B cell (primary cell): Measurements from ENCODE around the gene LRP6. TPM values are rescaled to one million over a fixed set of nuclear protein-coding genes. Genes with fewer than 3 reads are reported as not detected.

Source experiments
- ATAC-seq: fragments of 200-7000 bp; cut with Tn5 transposase; one replicate; pipeline ENCODE4 v1.10.0; 2021; ENCODE audit warnings: low read depth, mild to moderate bottlenecking, moderate number of reproducible peaks, moderate library complexity
- CTCF ChIA-PET: fragments of 350-600 bp; sonication (Branson Sonifier 250); formaldehyde crosslinking; loops from one replicate; lab custom pipeline; 2021; ENCODE audit warnings: antibody characterized with exemption, inconsistent platforms; lab: Charles Lee
- POLR2A ChIA-PET: fragments of 350-600 bp; sonication (Branson Sonifier 250); formaldehyde crosslinking; loops from one replicate; lab custom pipeline; 2021; ENCODE audit warnings: antibody characterized with exemption; lab: Charles Lee
- DNase-seq: peaks from one replicate; pipeline ENCODE4 v3.0.0; 2013
- H2AFZ ChIP-seq: 2 replicates; pipeline ENCODE4 v1.6.1; 2012; ENCODE audit warnings: mild to moderate bottlenecking, low read depth, low read length; ENCODE audit not compliant: insufficient read depth, poor library complexity, severe bottlenecking
- H3K27ac ChIP-seq, 2 donors: 1 replicate in 1 of 2; 2 replicates in 1 of 2; pipeline ENCODE4 v1.5.1; 2012 to 2013; ENCODE audit warnings: low read length in 2 of 2, mild to moderate bottlenecking in 2 of 2, moderate library complexity in 1 of 2
- H3K27me3 ChIP-seq, 4 experiments: fragments of 200-600 bp in 1 of 4; sonication (generic) in 1 of 4; replicated peaks in 1 of 4; 1 replicate in 2 of 4; 2 replicates in 2 of 4; pipeline versions ENCODE4 v1.6.1 to v1.7.0; 2013 to 2016; ENCODE audit warnings: low read length in 3 of 4, mild to moderate bottlenecking in 2 of 4, mixed read lengths in 1 of 4, moderate library complexity in 1 of 4; ENCODE audit not compliant: insufficient read depth in 4 of 4, control insufficient read depth in 3 of 4; ENCODE audit errors: control extremely low read depth in 1 of 4
- H3K36me3 ChIP-seq, 2 experiments: replicated peaks in 1 of 2; 1 replicate in 1 of 2; 2 replicates in 1 of 2; pipeline versions ENCODE4 v1.6.1 to v1.7.1; 2013; ENCODE audit warnings: low read length in 1 of 2; ENCODE audit not compliant: insufficient read depth in 2 of 2, control insufficient read depth in 1 of 2; ENCODE audit errors: control extremely low read depth in 1 of 2, extremely low read depth in 1 of 2
- H3K4me1 ChIP-seq, 2 donors: fragments of 200-600 bp in 1 of 2; sonication (generic) in 1 of 2; 1 replicate in 1 of 2; 2 replicates in 1 of 2; pipeline versions ENCODE4 v1.5.1 to v1.6.1; 2013 to 2017; ENCODE audit warnings: low read length in 2 of 2; ENCODE audit not compliant: control insufficient read depth in 2 of 2, insufficient read depth in 2 of 2
- H3K4me2 ChIP-seq: replicated peaks from 2 replicates; pipeline ENCODE3; 2012; ENCODE audit warnings: mild to moderate bottlenecking, low read depth, low read length; ENCODE audit not compliant: poor library complexity, severe bottlenecking
- H3K4me3 ChIP-seq, 5 experiments: fragments of 200-600 bp in 1 of 5; sonication (generic) in 1 of 5; 1 replicate in 3 of 5; 2 replicates in 2 of 5; pipeline versions ENCODE4 v1.5.1 to v1.7.0; 2011 to 2016; ENCODE audit warnings: low read length in 4 of 5, mild to moderate bottlenecking in 4 of 5, low read depth in 2 of 5, control low read depth in 1 of 5, moderate library complexity in 1 of 5; ENCODE audit not compliant: insufficient read depth in 1 of 5; ENCODE audit errors: control extremely low read depth in 1 of 5, extremely low read depth in 1 of 5
- H3K79me2 ChIP-seq: fragments of 200-600 bp; sonication (generic); one replicate; pipeline ENCODE4 v1.6.0; 2016; ENCODE audit warnings: low read length; ENCODE audit not compliant: control insufficient read depth, insufficient read depth
- H3K9ac ChIP-seq: fragments of 200-600 bp; sonication (generic); 2 replicates; pipeline ENCODE4 v1.6.1; 2017; ENCODE audit warnings: mild to moderate bottlenecking, low read length, moderate library complexity
- H3K9me3 ChIP-seq, 3 donors: one replicate each; pipeline versions ENCODE4 v1.6.1 to v1.7.1; 2013; ENCODE audit warnings: low read length in 2 of 3; ENCODE audit not compliant: control insufficient read depth in 2 of 3, insufficient read depth in 1 of 3; ENCODE audit errors: control extremely low read depth in 1 of 3
- H4K20me1 ChIP-seq: 2 replicates; pipeline ENCODE4 v1.6.0; 2012; ENCODE audit warnings: mild to moderate bottlenecking, low read length; ENCODE audit not compliant: insufficient read depth, control insufficient read depth, poor library complexity, severe bottlenecking
- H3K27ac Mint-ChIP-seq: one replicate; pipeline ENCODE4 v1.8.0; 2021; ENCODE audit warnings: mixed read lengths
- H3K27me3 Mint-ChIP-seq: one replicate; pipeline ENCODE4 v1.8.0; 2021; ENCODE audit warnings: mixed read lengths
- H3K4me1 Mint-ChIP-seq: one replicate; pipeline ENCODE4 v1.8.0; 2021; ENCODE audit warnings: mixed read lengths
- H3K4me3 Mint-ChIP-seq: one replicate; pipeline ENCODE4 v1.8.0; 2021; ENCODE audit warnings: mixed read lengths
- H3K9me3 Mint-ChIP-seq: one replicate; pipeline ENCODE4 v1.8.0; 2022; ENCODE audit warnings: mixed read lengths; ENCODE audit not compliant: insufficient read depth
- CTCF ChIP-seq: fragments of 200-600 bp; IDR thresholded peaks from one replicate; pipeline ENCODE4 v1.8.0; 2022; ENCODE audit warnings: antibody characterized with exemption, mild to moderate bottlenecking
- EZH2 ChIP-seq: IDR thresholded peaks from 2 replicates; pipeline ENCODE4 v1.6.1; 2012; ENCODE audit warnings: borderline replicate concordance, low read depth, mild to moderate bottlenecking, moderate library complexity, low read length; ENCODE audit not compliant: insufficient read depth, poor library complexity, severe bottlenecking
- WGBS: methylation state at CpG from one replicate; pipeline ENCODE4 v1.1.5; 2013; ENCODE audit warnings: missing lambda C conversion rate; ENCODE audit not compliant: insufficient coverage; 5-methylcytosine and 5-hydroxymethylcytosine counted together
- intact Hi-C: fragments of 100-400 bp; cut with micrococcal nuclease; formaldehyde crosslinking; loops from one replicate; pipeline ENCODE4 v1.10.0; 2022
- polyA plus RNA-seq: library from polyadenylated mRNA; depleted of rRNA; stranded (reverse); fragments of >200 nt; gene quantifications from 2 replicates; pipeline ENCODE4 v1.2.3, GENCODE V29; 2012
- total RNA-seq, 2 donors: library from RNA; stranded (reverse); fragments of 120-200 nt in 1 of 2; gene quantifications; 1 replicate in 1 of 2; 2 replicates in 1 of 2; pipeline versions ENCODE4 v1.2.3 to v1.2.4, GENCODE V29; 2013 to 2022

LRP6 gene
- total and polyA plus RNA-seq, 2 donors (not counting 1 experiment from before 2014, with no cell fraction given): 0.34 to 2.8 TPM

GRCh38 chr12:12069821-12070548 lies 196.9 kb downstream of the LRP6 start:
- CTCF ChIA-PET: interaction anchor here (0.7 kb wide), 1 partner anchor 1302 kb away, joined by 3 read pairs; no protein-coding TSS in a partner anchor
- Histone ChIP-seq H3K27ac (no peak overlapping the region), H3K9me3 (no peaks in the 10 kb centered on the region), H3K27me3 (peaks cover 0 to 5% (median 0%) of the 10 kb centered on the region in 4 experiments), H3K4me2 (no peak overlapping the region), H3K9ac (no peak overlapping the region), H2AFZ (no peak overlapping the region), H3K79me2 (no peaks in the 10 kb centered on the region), H3K4me3 (no peak overlapping the region), H3K4me1 (peaks cover 11 to 19% of the 10 kb centered on the region in 2 donors), H3K36me3 (no peaks in the 10 kb centered on the region), H4K20me1 (no peaks in the 10 kb centered on the region)
- Mint-ChIP-seq H3K27me3 (peaks cover 9% of the 10 kb centered on the region), H3K4me1 (peaks cover 15% of the 10 kb centered on the region), H3K9me3 (no peaks in the 10 kb centered on the region), H3K4me3 (no peak overlapping the region), H3K27ac (no peak overlapping the region)
- DNase-seq (no peak), ATAC-seq (no peak)
- intact Hi-C loops: no loop called here
- POLR2A ChIA-PET: no interaction called here
- WGBS: 90% methylated on average over 8 of the region's 14 CpGs
- TF ChIP-seq CTCF (no peak), EZH2 (no peak)

- H3K9me3 ChIP-seq: no peaks in the 10 kb centered on the region
- H3K36me3 ChIP-seq: no peaks in the 10 kb centered on the region
- H3K27ac ChIP-seq: no peak overlapping the region
- intact Hi-C loops: no loop called here
- no peak overlapping the region for H3K4me3 Mint-ChIP-seq
- peaks cover 11 to 19% of the 10 kb centered on the region in 2 donors for H3K4me1 ChIP-seq
- H3K27ac Mint-ChIP-seq: no peak overlapping the region
- no peak overlapping the region for H3K9ac ChIP-seq
- H2AFZ ChIP-seq: no peak overlapping the region
- H4K20me1 ChIP-seq: no peaks in the 10 kb centered on the region
- peaks cover 15% of the 10 kb centered on the region for H3K4me1 Mint-ChIP-seq
- H3K4me2 ChIP-seq: no peak overlapping the region
- H3K79me2 ChIP-seq: no peaks in the 10 kb centered on the region
- ChIA-PET CTCF (no interaction called here), POLR2A (no interaction called here)
- TF ChIP-seq CTCF (no peak), EZH2 (no peak)
- no peak for ATAC-seq
- H3K9me3 Mint-ChIP-seq: no peaks in the 10 kb centered on the region
- H3K27me3 ChIP-seq: peaks cover 0 to 5% (median 0%) of the 10 kb centered on the region in 4 experiments
- H3K4me3 ChIP-seq: no peak overlapping the region
- H3K27me3 Mint-ChIP-seq: peaks cover 9% of the 10 kb centered on the region
- 100% methylated on average over 4 of the region's 6 CpGs for WGBS
- no peak for DNase-seq
Observed at GRCh38 chr12:12068751-12069150, 198.1 kb downstream of the LRP6 start.
